C4-2B (cell line): ENCODE measurements around the gene RNPS1.

Experiments
- CTCF ChIP-seq: fragments of 450-650 bp; conservative IDR thresholded peaks from 2 replicates; pipeline ENCODE4 v1.5.1; 2017; ENCODE audit warnings: mild to moderate bottlenecking
- ZFX ChIP-seq: fragments of 450-650 bp; IDR thresholded peaks from 2 replicates; pipeline ENCODE4 v1.6.1; 2017

- no peak for TF ChIP-seq CTCF
- TF ChIP-seq ZFX = no peak
Measured at GRCh38 chr16:2226918-2227317, 41.0 kb downstream of the RNPS1 start.
